Progenitor cell of endocrine pancreas (in vitro differentiated cells): Measurements from ENCODE around the gene TMEM132E. TPM values are rescaled to one million over a fixed set of nuclear protein-coding genes. Genes with fewer than 3 reads are reported as not detected.
"Not testable (repeated sequence)": the region's sequence is repeated elsewhere in the genome, so short reads cannot be mapped to it uniquely, and the experiment has no call there.

Source experiments
- DNase-seq: peaks from one replicate; pipeline ENCODE4 v3.0.0; 2021; ENCODE audit warnings: low spot score; ENCODE audit not compliant: unreplicated experiment
- H3K27ac Mint-ChIP-seq: 2 replicates; pipeline ENCODE4 v1.8.0; 2021; ENCODE audit warnings: mild to moderate bottlenecking, moderate library complexity, mixed read lengths
- H3K27me3 Mint-ChIP-seq: 2 replicates; pipeline ENCODE4 v1.8.0; 2021; ENCODE audit warnings: mixed read lengths
- H3K36me3 Mint-ChIP-seq: 2 replicates; pipeline ENCODE4 v1.8.0; 2022; ENCODE audit warnings: mixed read lengths; ENCODE audit not compliant: insufficient read depth
- H3K4me1 Mint-ChIP-seq: 2 replicates; pipeline ENCODE4 v1.8.0; 2021; ENCODE audit warnings: low read depth, mixed read lengths
- H3K4me3 Mint-ChIP-seq: 2 replicates; pipeline ENCODE4 v1.8.0; 2021; ENCODE audit warnings: low read depth, mild to moderate bottlenecking, moderate library complexity, mixed read lengths
- H3K9me3 Mint-ChIP-seq: 2 replicates; pipeline ENCODE4 v1.8.0; 2021; ENCODE audit warnings: low read depth, mixed read lengths
- total RNA-seq: library from RNA; stranded (reverse); gene quantifications from 2 replicates; pipeline ENCODE4 v1.2.1, GENCODE V29; 2021
- TF ChIP-seq, protein P1 (sequence below): fragments of 200-600 bp; sonication (generic); IDR thresholded peaks from one replicate; pipeline ENCODE4 v1.5.0; 2021; ENCODE audit warnings: antibody characterized with exemption, mild to moderate bottlenecking; ENCODE audit not compliant: unreplicated experiment

TMEM132E gene
- total RNA-seq, 1 donor from 2014 or later: 0.05 TPM

DNA sequence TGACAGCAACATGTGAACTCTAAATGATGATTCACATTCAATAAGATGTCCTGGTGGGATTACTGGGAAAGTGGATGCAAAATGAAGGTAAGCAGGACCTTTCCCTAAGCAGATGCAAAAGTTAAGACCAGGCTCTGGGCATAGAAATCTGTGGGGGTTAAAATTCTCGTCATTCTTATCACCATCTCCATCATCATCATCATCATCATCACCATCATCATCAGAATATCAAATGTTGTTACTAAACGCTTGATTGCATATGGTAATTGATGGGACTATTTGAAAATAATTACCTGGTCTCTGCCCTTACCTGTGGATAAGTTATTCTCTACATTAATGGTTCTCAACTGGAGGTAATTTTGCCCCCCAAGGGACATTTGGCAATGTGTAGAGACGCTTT is 41.9 kb upstream of the TMEM132E start:
- no peaks in the 10 kb centered on the region for H3K36me3 Mint-ChIP-seq
- H3K4me1 Mint-ChIP-seq: peaks cover 2% of the 10 kb centered on the region
- H3K9me3 Mint-ChIP-seq: no peaks in the 10 kb centered on the region
- TF ChIP-seq, protein P1, sequence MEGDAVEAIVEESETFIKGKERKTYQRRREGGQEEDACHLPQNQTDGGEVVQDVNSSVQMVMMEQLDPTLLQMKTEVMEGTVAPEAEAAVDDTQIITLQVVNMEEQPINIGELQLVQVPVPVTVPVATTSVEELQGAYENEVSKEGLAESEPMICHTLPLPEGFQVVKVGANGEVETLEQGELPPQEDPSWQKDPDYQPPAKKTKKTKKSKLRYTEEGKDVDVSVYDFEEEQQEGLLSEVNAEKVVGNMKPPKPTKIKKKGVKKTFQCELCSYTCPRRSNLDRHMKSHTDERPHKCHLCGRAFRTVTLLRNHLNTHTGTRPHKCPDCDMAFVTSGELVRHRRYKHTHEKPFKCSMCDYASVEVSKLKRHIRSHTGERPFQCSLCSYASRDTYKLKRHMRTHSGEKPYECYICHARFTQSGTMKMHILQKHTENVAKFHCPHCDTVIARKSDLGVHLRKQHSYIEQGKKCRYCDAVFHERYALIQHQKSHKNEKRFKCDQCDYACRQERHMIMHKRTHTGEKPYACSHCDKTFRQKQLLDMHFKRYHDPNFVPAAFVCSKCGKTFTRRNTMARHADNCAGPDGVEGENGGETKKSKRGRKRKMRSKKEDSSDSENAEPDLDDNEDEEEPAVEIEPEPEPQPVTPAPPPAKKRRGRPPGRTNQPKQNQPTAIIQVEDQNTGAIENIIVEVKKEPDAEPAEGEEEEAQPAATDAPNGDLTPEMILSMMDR: no peak
- no peak overlapping the region for H3K27ac Mint-ChIP-seq
- DNase-seq: no peak
- H3K4me3 Mint-ChIP-seq: no peak overlapping the region
- H3K27me3 Mint-ChIP-seq: peaks cover 27% of the 10 kb centered on the region

DNA sequence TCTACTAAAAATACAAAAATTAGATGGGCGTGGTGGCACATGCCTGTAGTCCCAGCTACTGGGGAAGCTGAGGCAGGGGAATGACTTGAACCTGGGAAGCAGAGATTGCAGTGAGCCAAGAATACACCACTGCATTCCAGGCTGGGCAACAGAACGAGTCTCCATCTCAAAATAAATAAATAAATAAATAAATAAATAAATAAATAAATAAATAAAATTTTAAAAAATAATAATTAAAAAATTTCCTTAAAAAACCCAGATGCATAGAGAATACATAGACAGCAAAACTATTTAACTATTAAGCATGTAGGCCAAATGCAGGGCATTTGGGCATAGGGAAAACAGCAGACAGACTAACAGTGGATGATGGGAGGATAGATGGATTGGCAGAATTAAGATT is 40.8 kb upstream of the TMEM132E start:
- H3K27me3 Mint-ChIP-seq: peaks cover 39% of the 10 kb centered on the region

DNA sequence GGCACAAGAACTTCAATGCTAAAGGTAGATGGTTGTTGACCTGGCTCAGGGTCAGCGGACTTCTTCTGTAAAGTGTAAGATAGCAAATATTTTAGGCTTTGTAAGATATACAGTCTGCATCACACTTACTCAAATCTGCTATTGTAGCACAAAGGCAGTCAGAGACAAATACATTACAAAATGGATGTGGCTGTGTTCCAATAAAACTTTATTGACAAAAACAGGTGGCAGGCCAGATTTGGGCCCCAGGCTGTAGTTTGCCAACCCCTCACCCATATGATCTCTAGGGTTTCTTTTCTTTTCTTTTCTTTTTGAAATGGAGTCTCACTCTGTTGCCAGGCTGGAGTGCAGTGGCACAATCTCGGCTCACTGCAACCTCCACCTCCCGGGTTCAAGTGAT is 39.5 kb upstream of the TMEM132E start:
- Mint-ChIP-seq H3K27ac (no peak overlapping the region), H3K4me1 (no peaks in the 10 kb centered on the region), H3K9me3 (no peaks in the 10 kb centered on the region), H3K36me3 (no peaks in the 10 kb centered on the region), H3K4me3 (no peak overlapping the region), H3K27me3 (peaks cover 47% of the 10 kb centered on the region)
- no peak for DNase-seq
- TF ChIP-seq, protein P1: no peak

More for the DNA sequence above, 40.8 kb upstream of the TMEM132E start:
- H3K36me3 Mint-ChIP-seq, H3K27ac Mint-ChIP-seq, H3K4me1 Mint-ChIP-seq, H3K4me3 Mint-ChIP-seq, H3K9me3 Mint-ChIP-seq, DNase-seq: not testable (repeated sequence)

DNA sequence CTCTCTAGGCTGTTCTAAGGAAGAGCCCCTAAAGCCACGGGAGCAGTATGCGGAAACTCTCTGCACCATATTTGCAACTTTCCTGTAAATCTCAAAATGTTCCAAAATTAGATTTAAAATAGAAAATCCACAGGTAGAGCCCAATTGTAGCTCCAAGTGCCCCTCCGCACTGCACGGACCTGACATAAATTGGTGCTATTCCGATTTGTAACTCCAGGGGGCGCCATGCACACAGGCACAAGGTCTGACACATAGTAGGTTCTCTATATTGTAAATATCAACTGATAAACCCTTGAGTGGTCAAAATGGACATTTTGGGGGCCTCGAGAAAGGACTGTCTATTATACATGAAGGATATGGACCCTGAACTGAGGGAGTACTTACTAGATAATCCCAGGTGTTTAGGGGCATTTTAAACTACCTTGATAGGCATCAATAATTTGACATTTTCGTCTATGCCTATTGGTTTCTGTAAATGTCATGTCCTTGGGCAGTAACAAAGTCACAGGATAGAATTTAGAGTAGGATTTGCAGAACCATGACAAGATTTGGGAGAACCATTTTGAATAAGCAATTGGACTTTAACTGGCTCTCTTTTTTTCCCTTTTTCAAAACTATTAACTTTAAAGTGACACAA is 36.6 kb upstream of the TMEM132E start:
- TF ChIP-seq, protein P1: peak; percentile 92
- peaks cover 56% of the 10 kb centered on the region for H3K27me3 Mint-ChIP-seq
- no peak for DNase-seq
- H3K27ac Mint-ChIP-seq: no peak overlapping the region
- no peaks in the 10 kb centered on the region for H3K9me3 Mint-ChIP-seq
- no peak overlapping the region for H3K4me3 Mint-ChIP-seq
- no peaks in the 10 kb centered on the region for H3K36me3 Mint-ChIP-seq
- H3K4me1 Mint-ChIP-seq: no peaks in the 10 kb centered on the region

GRCh38 chr17:34547453-34548063 is 31.8 kb upstream of the TMEM132E start:
- H3K9me3 Mint-ChIP-seq: no peaks in the 10 kb centered on the region
- H3K4me1 Mint-ChIP-seq: no peaks in the 10 kb centered on the region
- no peak for DNase-seq
- TF ChIP-seq, protein P1: no peak
- H3K36me3 Mint-ChIP-seq: no peaks in the 10 kb centered on the region
- H3K4me3 Mint-ChIP-seq: no peak overlapping the region
- H3K27ac Mint-ChIP-seq: no peak overlapping the region
- H3K27me3 Mint-ChIP-seq: peaks cover 61% of the 10 kb centered on the region

DNA sequence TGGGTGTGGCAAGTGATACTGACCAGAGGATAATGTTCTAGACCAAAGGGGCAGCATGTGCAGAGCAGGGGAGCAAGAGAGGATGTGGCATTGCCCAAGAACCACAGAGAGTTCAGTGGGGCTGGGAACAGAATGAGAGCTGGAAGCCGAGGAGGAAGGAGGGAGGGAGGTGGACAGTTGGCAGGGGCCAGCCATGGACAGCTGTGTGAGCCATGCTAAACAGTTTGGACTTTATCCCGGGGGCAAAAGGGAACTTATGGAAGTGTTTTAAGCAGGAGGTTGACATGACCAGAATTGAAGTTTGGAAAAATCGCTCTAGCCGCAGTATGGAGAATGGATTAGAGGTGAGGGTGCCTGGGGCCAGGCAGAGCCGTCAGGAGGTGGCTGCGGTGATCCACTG is 29.4 kb upstream of the TMEM132E start:
- peaks cover 53% of the 10 kb centered on the region for H3K27me3 Mint-ChIP-seq
- H3K4me3 Mint-ChIP-seq: no peak overlapping the region
- H3K4me1 Mint-ChIP-seq: no peaks in the 10 kb centered on the region
- H3K27ac Mint-ChIP-seq: no peak overlapping the region
- no peaks in the 10 kb centered on the region for H3K9me3 Mint-ChIP-seq
- TF ChIP-seq, protein P1: no peak
- DNase-seq: no peak
- H3K36me3 Mint-ChIP-seq: no peaks in the 10 kb centered on the region
